ENCODE measurements around the gene HOXB2. TPM values are rescaled to one million over a fixed set of nuclear protein-coding genes. Genes with fewer than 3 reads are reported as not detected.

HOXB2 gene
- total and polyA plus RNA-seq, 9 of the 15 experiments (the other 6 are each of a cell fraction or from before 2014, with no cell fraction given), result 2.1 to 97.7 (median 21.2) TPM

DNA sequence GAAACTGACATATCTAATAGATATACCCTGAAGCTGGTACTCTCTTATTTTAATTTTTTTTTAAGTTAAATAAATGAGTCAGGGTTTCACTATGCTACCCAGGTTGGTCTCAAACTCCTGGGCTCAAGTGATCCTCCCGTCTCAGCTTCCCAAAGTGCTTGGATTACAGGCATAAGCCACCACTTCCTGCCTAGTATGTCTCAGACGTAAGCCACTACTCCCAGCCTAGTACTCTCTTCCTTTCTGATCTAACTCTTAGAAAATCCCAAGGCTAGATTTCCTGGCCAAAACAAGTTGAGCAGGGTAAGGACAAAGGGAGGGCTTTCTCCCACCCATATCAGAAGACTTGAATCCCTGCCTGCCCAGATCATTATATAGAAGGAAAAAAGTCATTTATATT is 47.8 kb downstream of the HOXB2 start:
- Histone ChIP-seq H3K36me3 (ENCODE audit: control insufficient read depth, insufficient read depth, low read length) (no peaks in the 10 kb centered on the region), H3K9ac (ENCODE audit: insufficient read depth in 1 of 2, low read depth in 2 of 2, low read length in 2 of 2) (no peak overlapping the region), H4K20me1 (replicated peaks; ENCODE audit: control insufficient read depth, insufficient read depth, low read length) (no peaks in the 10 kb centered on the region), H3K27me3 (ENCODE audit: control insufficient read depth in 2 of 2, insufficient read depth in 2 of 2, low read length in 2 of 2) (no peaks in the 10 kb centered on the region), H3K9me1 (ENCODE audit: control insufficient read depth, insufficient read depth, low read length) (no peaks in the 10 kb centered on the region), H3K9me3 (replicated peaks; ENCODE audit: control insufficient read depth, insufficient read depth, low read depth, low read length) (no peaks in the 10 kb centered on the region), H3K4me1 (replicated peaks in 1 of 2; ENCODE audit: control insufficient read depth in 2 of 2, insufficient read depth in 2 of 2, low read length in 2 of 2) (peaks cover 27 to 37% of the 10 kb centered on the region in 2 experiments), H3K4me2 (ENCODE audit: insufficient read depth, low read length) (no peak overlapping the region), H2AFZ (ENCODE audit: low read depth, low read length) (no peak overlapping the region), H3K79me2 (ENCODE audit: control insufficient read depth, insufficient read depth, low read length) (no peaks in the 10 kb centered on the region), H3K27ac (ENCODE audit: extremely low read depth, low read depth, low read length) (no peak overlapping the region), H3K4me3 (no peak overlapping the region)
- intact Hi-C loops (cut with micrococcal nuclease), result no loop called here
- ChIA-PET POLR2A (interaction anchor here (0.7 kb wide), 1 partner anchor 47 kb away, joined by 3 read pairs; no protein-coding TSS in a partner anchor), CTCF (ENCODE audit: low intra/inter-chr PET ratio) (no interaction called here)
- FAIRE-seq (no peak), ATAC-seq (no peak), DNase-seq (ENCODE audit: extremely low read depth in 1 of 4, low spot score in 3 of 4) (no peak)
- TF ChIP-seq, protein P1, sequence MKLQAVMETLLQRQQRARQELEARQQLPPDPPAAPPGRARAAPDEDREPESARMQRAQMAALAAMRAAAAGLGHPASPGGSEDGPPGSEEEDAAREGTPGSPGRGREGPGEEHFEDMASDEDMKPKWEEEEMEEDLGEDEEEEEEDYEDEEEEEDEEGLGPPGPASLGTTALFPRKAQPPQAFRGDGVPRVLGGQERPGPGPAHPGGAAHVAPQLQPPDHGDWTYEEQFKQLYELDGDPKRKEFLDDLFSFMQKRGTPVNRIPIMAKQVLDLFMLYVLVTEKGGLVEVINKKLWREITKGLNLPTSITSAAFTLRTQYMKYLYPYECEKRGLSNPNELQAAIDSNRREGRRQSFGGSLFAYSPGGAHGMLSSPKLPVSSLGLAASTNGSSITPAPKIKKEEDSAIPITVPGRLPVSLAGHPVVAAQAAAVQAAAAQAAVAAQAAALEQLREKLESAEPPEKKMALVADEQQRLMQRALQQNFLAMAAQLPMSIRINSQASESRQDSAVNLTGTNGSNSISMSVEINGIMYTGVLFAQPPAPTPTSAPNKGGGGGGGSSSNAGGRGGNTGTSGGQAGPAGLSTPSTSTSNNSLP (IDR thresholded peaks at IDR 0.05; ENCODE audit: borderline replicate concordance, low read depth, low read length), result no peak
- no peak for TF ChIP-seq ATF7 (IDR thresholded peaks at IDR 0.05)
- TF ChIP-seq, protein P2, sequence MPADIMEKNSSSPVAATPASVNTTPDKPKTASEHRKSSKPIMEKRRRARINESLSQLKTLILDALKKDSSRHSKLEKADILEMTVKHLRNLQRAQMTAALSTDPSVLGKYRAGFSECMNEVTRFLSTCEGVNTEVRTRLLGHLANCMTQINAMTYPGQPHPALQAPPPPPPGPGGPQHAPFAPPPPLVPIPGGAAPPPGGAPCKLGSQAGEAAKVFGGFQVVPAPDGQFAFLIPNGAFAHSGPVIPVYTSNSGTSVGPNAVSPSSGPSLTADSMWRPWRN (IDR thresholded peaks at IDR 0.05; ENCODE audit: low read depth), result no peak
- no peak for TF ChIP-seq NR2C1 (IDR thresholded peaks at IDR 0.05)
- no peak for TF ChIP-seq NR2C1 (tag; IDR thresholded peaks at IDR 0.05)
- no peak for TF ChIP-seq EGR1 (conservative IDR thresholded peaks at IDR 0.05)
- TF ChIP-seq, protein P3, sequence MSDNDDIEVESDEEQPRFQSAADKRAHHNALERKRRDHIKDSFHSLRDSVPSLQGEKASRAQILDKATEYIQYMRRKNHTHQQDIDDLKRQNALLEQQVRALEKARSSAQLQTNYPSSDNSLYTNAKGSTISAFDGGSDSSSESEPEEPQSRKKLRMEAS (CRISPR knock-in tag; IDR thresholded peaks at IDR 0.05), result no peak
- TF ChIP-seq, protein P4, sequence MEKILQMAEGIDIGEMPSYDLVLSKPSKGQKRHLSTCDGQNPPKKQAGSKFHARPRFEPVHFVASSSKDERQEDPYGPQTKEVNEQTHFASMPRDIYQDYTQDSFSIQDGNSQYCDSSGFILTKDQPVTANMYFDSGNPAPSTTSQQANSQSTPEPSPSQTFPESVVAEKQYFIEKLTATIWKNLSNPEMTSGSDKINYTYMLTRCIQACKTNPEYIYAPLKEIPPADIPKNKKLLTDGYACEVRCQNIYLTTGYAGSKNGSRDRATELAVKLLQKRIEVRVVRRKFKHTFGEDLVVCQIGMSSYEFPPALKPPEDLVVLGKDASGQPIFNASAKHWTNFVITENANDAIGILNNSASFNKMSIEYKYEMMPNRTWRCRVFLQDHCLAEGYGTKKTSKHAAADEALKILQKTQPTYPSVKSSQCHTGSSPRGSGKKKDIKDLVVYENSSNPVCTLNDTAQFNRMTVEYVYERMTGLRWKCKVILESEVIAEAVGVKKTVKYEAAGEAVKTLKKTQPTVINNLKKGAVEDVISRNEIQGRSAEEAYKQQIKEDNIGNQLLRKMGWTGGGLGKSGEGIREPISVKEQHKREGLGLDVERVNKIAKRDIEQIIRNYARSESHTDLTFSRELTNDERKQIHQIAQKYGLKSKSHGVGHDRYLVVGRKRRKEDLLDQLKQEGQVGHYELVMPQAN (IDR thresholded peaks at IDR 0.05; ENCODE audit: borderline replicate concordance), result no peak
- in situ Hi-C loops (cut with MboI), result no loop called here
- no TSS peak for BruUV-seq (replicated peaks)
- 66% methylated on average over 2 of the region's 2 CpGs for WGBS (ENCODE audit: insufficient coverage, low coverage, missing lambda C conversion rate)
